AG09319 (cell line): Measurements from ENCODE around the gene ZNF132.

ENCODE experiments used
- DNase-seq: peaks from one replicate; pipeline ENCODE4 v3.0.0-alpha.2; 2010; ENCODE audit warnings: low read depth; ENCODE audit errors: extremely low read depth
- CTCF ChIP-seq: IDR thresholded peaks from 2 replicates; pipeline ENCODE4 v1.5.1; 2011; ENCODE audit warnings: low read depth, mild to moderate bottlenecking, inconsistent platforms, low read length, moderate library complexity

Gene ZNF132

DNA sequence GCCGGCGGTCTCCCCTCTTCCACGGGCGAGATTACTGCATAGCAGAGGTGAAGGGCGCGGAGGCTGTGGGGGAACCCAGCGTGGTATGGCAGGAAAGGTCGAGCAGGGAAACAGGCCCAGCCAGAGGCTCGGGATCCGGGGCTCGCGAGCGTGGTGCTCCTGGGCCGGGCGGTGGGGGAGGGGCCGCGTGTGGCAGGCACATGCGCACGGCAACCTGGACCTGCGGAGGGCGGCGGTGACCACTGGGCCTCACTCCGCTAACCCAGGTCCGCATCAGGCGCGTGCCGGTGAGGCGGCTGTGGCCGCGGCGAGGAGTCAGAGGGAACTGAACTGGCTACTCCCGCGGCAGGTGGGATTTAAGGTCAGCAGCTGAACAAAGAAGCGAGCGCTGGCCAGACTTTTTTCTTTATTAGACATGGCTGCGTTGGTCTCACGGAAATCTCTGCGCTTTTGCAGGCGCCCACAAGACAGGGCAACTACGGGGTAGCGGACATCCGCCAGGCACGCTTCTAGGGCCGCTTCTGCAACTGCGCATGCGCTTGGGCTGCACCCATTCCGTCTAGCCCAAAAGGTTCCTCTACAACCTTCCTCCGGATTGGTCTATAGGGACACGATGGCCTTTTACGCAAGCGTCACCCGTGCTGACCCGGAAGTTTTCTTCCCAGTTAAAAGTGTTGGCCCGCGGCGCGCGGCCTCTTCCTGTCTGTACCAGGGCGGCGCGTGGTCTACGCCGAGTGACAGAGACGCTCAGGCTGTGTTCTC, 53.2 kb downstream of the ZNF132 start, which contains the start of gene RPS5:
Gene RPS5, plus strand, starts transcription at position 694 of the 762 bp plus-strand sequence. CDS start 869 bp downstream, outside the sequence.
- no peak for TF ChIP-seq CTCF
- DNase-seq, result peak; percentile 98

GRCh38 chr19:58385891-58386575, 53.9 kb downstream of the ZNF132 start:
- no peak for TF ChIP-seq CTCF
- DNase-seq, result no peak

DNA sequence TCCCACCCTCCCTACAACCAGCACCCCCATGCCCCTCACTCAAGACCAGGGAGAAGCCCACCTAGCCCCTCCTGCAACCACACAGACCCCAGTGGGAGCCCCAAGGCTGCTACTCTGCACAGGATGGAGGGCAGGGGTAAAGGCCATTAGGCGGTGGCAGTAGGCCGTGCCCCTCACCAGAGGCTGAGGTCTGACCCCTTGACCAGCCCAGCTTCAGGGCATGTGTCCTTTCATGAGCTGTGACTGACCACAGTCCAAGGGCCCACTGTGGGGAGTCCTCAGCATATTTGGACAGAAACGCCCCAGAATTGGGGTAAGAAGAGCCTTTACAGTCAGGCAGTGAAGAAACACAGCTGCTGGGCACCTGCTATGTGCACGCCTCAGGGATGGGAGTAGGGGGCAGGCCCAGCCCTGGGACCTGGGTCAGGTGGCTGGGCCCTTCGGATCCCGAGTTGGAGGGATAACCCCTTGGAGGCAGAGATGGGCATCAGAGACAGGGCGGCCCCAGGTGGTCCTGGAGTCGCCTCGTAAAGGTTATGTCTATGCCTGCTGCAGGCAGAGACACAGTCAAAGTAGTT, 54.6 kb downstream of the ZNF132 start:
- no peak for TF ChIP-seq CTCF
- DNase-seq, result no peak

- no peak for DNase-seq
- TF ChIP-seq CTCF, result no peak
Observed at GRCh38 chr19:58382997-58383603, 56.9 kb downstream of the ZNF132 start.
